Neural cell (in vitro differentiated cells): ENCODE data around the gene EXPH5. TPM values are rescaled to one million over a fixed set of nuclear protein-coding genes. Genes with fewer than 3 reads are reported as not detected.

Source experiments
- H2AFZ ChIP-seq: fragments of 200-600, 300-800 bp; sonication (generic), shearing (Covaris generic); 2 replicates; pipeline ENCODE4 v1.6.0; 2014; ENCODE audit warnings: low read depth, mild to moderate bottlenecking, antibody characterized with exemption, low read length, moderate library complexity
- H3F3A ChIP-seq: fragments of 200-600 bp; shearing (Covaris generic); 2 replicates; pipeline ENCODE4 v1.6.1; 2016; ENCODE audit warnings: mild to moderate bottlenecking, moderate library complexity, mixed read lengths, antibody characterized with exemption, low read length; ENCODE audit not compliant: insufficient read depth, poor library complexity, severe bottlenecking
- H3K27ac ChIP-seq: fragments of 200-600, 300-800 bp; sonication (generic), shearing (Covaris generic); 2 replicates; pipeline ENCODE4 v1.5.1; 2014; ENCODE audit warnings: mild to moderate bottlenecking, low read length, moderate library complexity
- H3K27me3 ChIP-seq: fragments of 300-800, 200-600 bp; sonication (generic), shearing (Covaris generic); 2 replicates; pipeline ENCODE4 v1.6.0; 2014; ENCODE audit warnings: mild to moderate bottlenecking, low read depth, low read length, moderate library complexity; ENCODE audit not compliant: insufficient read depth
- H3K36me3 ChIP-seq: fragments of 300-800, 200-600 bp; sonication (generic), shearing (Covaris generic); 2 replicates; pipeline ENCODE4 v1.5.1; 2014; ENCODE audit warnings: mild to moderate bottlenecking, antibody characterized with exemption, low read length, moderate library complexity; ENCODE audit not compliant: insufficient read depth
- H3K4me2 ChIP-seq: fragments of 300-800, 200-600 bp; sonication (generic), shearing (Covaris generic); 2 replicates; pipeline ENCODE4 v1.6.0; 2014; ENCODE audit warnings: mild to moderate bottlenecking, low read length
- H3K4me3 ChIP-seq: fragments of 300-800, 200-600 bp; sonication (generic), shearing (Covaris generic); 2 replicates; pipeline ENCODE4 v1.5.1; 2014; ENCODE audit warnings: mild to moderate bottlenecking, low read length, moderate library complexity
- H3K79me2 ChIP-seq: fragments of 200-600 bp; shearing (Covaris generic); replicated peaks from 2 replicates; pipeline ENCODE4 v1.6.0; 2014; ENCODE audit warnings: mild to moderate bottlenecking, low read length, moderate library complexity; ENCODE audit not compliant: insufficient read depth
- H3K9ac ChIP-seq: fragments of 300-800, 200-600 bp; sonication (generic), shearing (Covaris generic); 2 replicates; pipeline ENCODE4 v1.6.1; 2016; ENCODE audit warnings: mild to moderate bottlenecking, low read length, mixed read lengths
- H3K9me2 ChIP-seq: fragments of 200-600 bp; shearing (Covaris generic); 2 replicates; pipeline ENCODE4 v1.6.1; 2016; ENCODE audit warnings: mild to moderate bottlenecking, low read length, mixed read lengths; ENCODE audit not compliant: insufficient read depth
- H3K9me3 ChIP-seq: fragments of 200-600, 300-800 bp; sonication (generic), shearing (Covaris generic); 2 replicates; pipeline ENCODE4 v1.6.1; 2016; ENCODE audit warnings: mild to moderate bottlenecking, mixed run types, low read length, moderate library complexity, mixed read lengths
- H4K20me1 ChIP-seq: fragments of 200-600 bp; shearing (Covaris generic); 2 replicates; pipeline ENCODE4 v1.6.1; 2016; ENCODE audit warnings: mild to moderate bottlenecking, mixed run types; ENCODE audit not compliant: insufficient read depth
- EP300 ChIP-seq: fragments of 450-650 bp; conservative IDR thresholded peaks from 2 replicates; pipeline ENCODE4 v1.6.1; 2014; ENCODE audit warnings: antibody characterized with exemption, mild to moderate bottlenecking, moderate library complexity; ENCODE audit not compliant: poor library complexity, severe bottlenecking
- EZH2 ChIP-seq: fragments of 200-600, 300-800 bp; shearing (Covaris generic), sonication (generic); IDR thresholded peaks from 2 replicates; pipeline ENCODE4 v1.6.1; 2014; ENCODE audit warnings: antibody characterized with exemption, low read length, borderline replicate concordance, mild to moderate bottlenecking; ENCODE audit not compliant: insufficient read depth, poor library complexity, severe bottlenecking
- MXI1 ChIP-seq: fragments of 450-650 bp; conservative IDR thresholded peaks from 2 replicates; pipeline ENCODE4 v1.6.1; 2014; ENCODE audit warnings: antibody characterized with exemption, mild to moderate bottlenecking; ENCODE audit not compliant: poor library complexity, severe bottlenecking
- POLR2AphosphoS5 ChIP-seq: IDR thresholded peaks from 2 replicates; pipeline ENCODE4 v1.6.1; 2012
- RAD21 ChIP-seq: fragments of 450-650 bp; conservative IDR thresholded peaks from 2 replicates; pipeline ENCODE4 v1.6.1; 2014; ENCODE audit warnings: antibody characterized with exemption, mild to moderate bottlenecking, moderate library complexity
- REST ChIP-seq: IDR thresholded peaks from 2 replicates; pipeline ENCODE4 v1.6.1; 2012; ENCODE audit warnings: borderline replicate concordance
- SMC3 ChIP-seq: fragments of 450-650 bp; conservative IDR thresholded peaks from 2 replicates; pipeline ENCODE4 v1.6.1; 2014; ENCODE audit warnings: antibody characterized with exemption, mild to moderate bottlenecking, moderate library complexity; ENCODE audit not compliant: poor library complexity
- TAF1 ChIP-seq: IDR thresholded peaks from 2 replicates; pipeline ENCODE4 v1.6.1; 2012; ENCODE audit warnings: low read depth
- polyA plus RNA-seq: library from polyadenylated mRNA; depleted of rRNA; stranded (reverse); fragments of >200 nt; gene quantifications from 2 replicates; pipeline ENCODE4 v1.2.3, GENCODE V29; 2014
- TF ChIP-seq, protein P1 (sequence below): fragments of 450-650 bp; IDR thresholded peaks from 2 replicates; pipeline ENCODE4 v1.5.1; 2014; ENCODE audit warnings: antibody characterized with exemption, mild to moderate bottlenecking, moderate library complexity; ENCODE audit not compliant: poor library complexity, severe bottlenecking

The EXPH5 gene
- polyA plus RNA-seq, 1 donor from 2014 or later: not detected

DNA sequence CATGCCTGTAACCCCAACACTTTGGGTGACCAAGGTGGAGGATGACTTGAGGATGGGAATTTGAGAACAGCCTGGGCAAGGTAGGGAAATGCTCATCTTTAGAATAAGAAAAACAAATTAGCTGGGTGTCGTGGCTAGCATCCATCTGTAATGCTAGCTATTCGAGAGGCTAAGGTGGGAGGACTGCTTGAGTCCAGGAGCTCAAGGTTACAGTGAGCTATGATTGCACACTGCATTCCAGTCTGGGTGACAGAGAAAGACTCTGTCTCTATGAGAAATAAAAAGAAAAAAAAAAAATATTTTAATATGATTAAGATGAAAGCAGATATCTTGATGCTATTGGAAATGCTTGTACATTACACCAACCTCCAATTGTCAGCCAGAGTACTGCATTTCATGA, 42.7 kb upstream of the EXPH5 start:
- H3K27ac ChIP-seq: no peak overlapping the region
- no peaks in the 10 kb centered on the region for H3K27me3 ChIP-seq
- no peaks in the 10 kb centered on the region for H3F3A ChIP-seq
- no peaks in the 10 kb centered on the region for H4K20me1 ChIP-seq
- no peak overlapping the region for H3K9ac ChIP-seq
- H3K4me2 ChIP-seq: no peak overlapping the region
- H3K9me2 ChIP-seq: no peaks in the 10 kb centered on the region
- H3K4me3 ChIP-seq: no peak overlapping the region
- TF ChIP-seq POLR2AphosphoS5 (no peak), SMC3 (no peak), REST (no peak), TAF1 (no peak), RAD21 (no peak), MXI1 (no peak), EZH2 (no peak), EP300 (no peak)
- TF ChIP-seq, protein P1, sequence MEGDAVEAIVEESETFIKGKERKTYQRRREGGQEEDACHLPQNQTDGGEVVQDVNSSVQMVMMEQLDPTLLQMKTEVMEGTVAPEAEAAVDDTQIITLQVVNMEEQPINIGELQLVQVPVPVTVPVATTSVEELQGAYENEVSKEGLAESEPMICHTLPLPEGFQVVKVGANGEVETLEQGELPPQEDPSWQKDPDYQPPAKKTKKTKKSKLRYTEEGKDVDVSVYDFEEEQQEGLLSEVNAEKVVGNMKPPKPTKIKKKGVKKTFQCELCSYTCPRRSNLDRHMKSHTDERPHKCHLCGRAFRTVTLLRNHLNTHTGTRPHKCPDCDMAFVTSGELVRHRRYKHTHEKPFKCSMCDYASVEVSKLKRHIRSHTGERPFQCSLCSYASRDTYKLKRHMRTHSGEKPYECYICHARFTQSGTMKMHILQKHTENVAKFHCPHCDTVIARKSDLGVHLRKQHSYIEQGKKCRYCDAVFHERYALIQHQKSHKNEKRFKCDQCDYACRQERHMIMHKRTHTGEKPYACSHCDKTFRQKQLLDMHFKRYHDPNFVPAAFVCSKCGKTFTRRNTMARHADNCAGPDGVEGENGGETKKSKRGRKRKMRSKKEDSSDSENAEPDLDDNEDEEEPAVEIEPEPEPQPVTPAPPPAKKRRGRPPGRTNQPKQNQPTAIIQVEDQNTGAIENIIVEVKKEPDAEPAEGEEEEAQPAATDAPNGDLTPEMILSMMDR: no peak
- no peaks in the 10 kb centered on the region for H3K36me3 ChIP-seq
- H3K9me3 ChIP-seq: no peaks in the 10 kb centered on the region
- no peak overlapping the region for H2AFZ ChIP-seq
- H3K79me2 ChIP-seq: no peaks in the 10 kb centered on the region

- no peaks in the 10 kb centered on the region for H3F3A ChIP-seq
- no peaks in the 10 kb centered on the region for H3K27me3 ChIP-seq
- H3K79me2 ChIP-seq: no peaks in the 10 kb centered on the region
- H3K9me3 ChIP-seq: no peaks in the 10 kb centered on the region
- H3K4me2 ChIP-seq: no peak overlapping the region
- H3K36me3 ChIP-seq: no peaks in the 10 kb centered on the region
- TF ChIP-seq, protein P1: no peak
- TF ChIP-seq POLR2AphosphoS5 (no peak), TAF1 (no peak), SMC3 (no peak), MXI1 (no peak), EP300 (no peak), RAD21 (no peak), EZH2 (no peak), REST (no peak)
- H2AFZ ChIP-seq: no peak overlapping the region
- H3K9me2 ChIP-seq: no peaks in the 10 kb centered on the region
- H3K27ac ChIP-seq: no peak overlapping the region
- H3K4me3 ChIP-seq: no peak overlapping the region
- no peak overlapping the region for H3K9ac ChIP-seq
- no peaks in the 10 kb centered on the region for H4K20me1 ChIP-seq
Observed at GRCh38 chr11:108635106-108635505, 41.5 kb upstream of the EXPH5 start.
